Memory B cell (primary cell): Measurements from ENCODE around the gene SDS.

Source experiments
- ATAC-seq: fragments of 150-1000 bp; cut with Tn5 transposase; 2 replicates; pipeline ENCODE4 v1.10.0; 2021; ENCODE audit warnings: low read depth, mild to moderate bottlenecking, moderate library complexity
- DNase-seq, 2 donors: peaks; one replicate each; pipeline ENCODE4 v3.0.0; 2022; ENCODE audit warnings: low spot score in 2 of 2
- H3K27ac Mint-ChIP-seq: one replicate; pipeline ENCODE4 v1.8.0; 2022; ENCODE audit warnings: mild to moderate bottlenecking, moderate library complexity, mixed read lengths
- H3K27me3 Mint-ChIP-seq: one replicate; pipeline ENCODE4 v1.8.0; 2022; ENCODE audit warnings: mixed read lengths
- H3K36me3 Mint-ChIP-seq: one replicate; pipeline ENCODE4 v1.8.0; 2022; ENCODE audit warnings: mild to moderate bottlenecking, mixed read lengths
- H3K4me1 Mint-ChIP-seq: one replicate; pipeline ENCODE4 v1.8.0; 2022; ENCODE audit warnings: mixed read lengths
- H3K4me3 Mint-ChIP-seq: one replicate; pipeline ENCODE4 v1.8.0; 2022; ENCODE audit warnings: mild to moderate bottlenecking, moderate library complexity, mixed read lengths
- H3K9me3 Mint-ChIP-seq: one replicate; pipeline ENCODE4 v1.8.0; 2022; ENCODE audit warnings: mixed read lengths

The SDS gene

DNA sequence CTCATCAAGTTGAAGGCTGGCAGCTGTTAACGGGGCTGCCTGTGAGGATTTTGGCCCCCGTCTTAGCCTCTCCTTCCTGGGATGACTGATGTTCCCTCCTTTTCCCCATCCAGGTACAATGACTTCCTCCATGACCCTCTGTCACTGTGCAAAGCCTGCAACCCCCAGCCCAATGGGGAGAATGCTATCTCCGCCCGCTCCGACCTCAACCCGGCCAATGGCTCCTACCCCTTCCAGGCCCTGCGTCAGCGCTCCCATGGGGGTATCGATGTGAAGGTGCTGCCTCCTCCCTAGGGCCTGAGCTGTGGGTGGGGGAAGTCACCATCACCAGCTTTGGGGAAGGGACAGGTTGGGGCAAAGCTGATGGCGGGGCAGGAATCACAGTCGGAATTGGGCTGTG is 16.1 kb downstream of the SDS start:
- DNase-seq (no peak), ATAC-seq (no peak)
- H3K9me3 Mint-ChIP-seq = no peaks in the 10 kb centered on the region
- H3K27ac Mint-ChIP-seq = no peak overlapping the region
- H3K27me3 Mint-ChIP-seq = no peaks in the 10 kb centered on the region
- H3K4me3 Mint-ChIP-seq = no peak overlapping the region
- H3K36me3 Mint-ChIP-seq = peaks cover 18% of the 10 kb centered on the region
- no peaks in the 10 kb centered on the region for H3K4me1 Mint-ChIP-seq

DNA sequence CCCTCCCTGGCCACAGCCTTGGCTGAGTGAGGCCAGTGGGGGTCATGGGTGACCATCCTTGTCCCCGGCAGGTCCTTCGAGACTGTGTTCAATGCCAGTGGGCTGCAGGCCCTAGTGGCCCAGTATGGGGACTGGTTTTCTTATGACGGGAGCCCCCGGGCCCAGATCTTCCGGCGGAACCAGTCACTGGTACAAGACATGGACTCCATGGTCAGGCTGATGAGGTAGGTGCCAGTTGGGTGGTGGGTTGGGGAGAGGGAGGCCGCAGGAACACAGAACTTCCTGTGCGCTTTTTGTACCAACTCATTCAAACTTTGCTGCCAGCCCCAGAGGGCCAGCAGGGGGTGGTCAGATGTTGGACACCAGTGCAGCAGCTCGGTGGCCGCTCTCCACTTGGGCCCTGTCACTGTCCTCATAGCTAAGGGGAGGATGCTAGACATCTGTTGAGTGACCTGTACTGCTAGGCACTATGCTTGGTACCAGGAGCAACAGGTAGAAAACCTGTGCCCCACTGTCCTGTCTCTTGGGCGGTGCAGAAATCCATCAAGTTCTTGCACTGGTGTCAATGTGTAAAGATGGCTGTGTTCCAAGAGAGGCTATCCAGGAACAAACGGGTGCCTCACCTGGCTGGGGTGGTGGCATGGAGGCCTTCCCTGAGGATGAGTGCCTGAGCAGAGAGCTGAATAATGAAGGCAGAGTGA is 16.7 kb downstream of the SDS start:
- H3K4me3 Mint-ChIP-seq = no peak overlapping the region
- H3K27me3 Mint-ChIP-seq = no peaks in the 10 kb centered on the region
- no peak for ATAC-seq
- no peaks in the 10 kb centered on the region for H3K4me1 Mint-ChIP-seq
- no peak for DNase-seq
- no peaks in the 10 kb centered on the region for H3K9me3 Mint-ChIP-seq
- H3K36me3 Mint-ChIP-seq = peaks cover 18% of the 10 kb centered on the region
- no peak overlapping the region for H3K27ac Mint-ChIP-seq

DNA sequence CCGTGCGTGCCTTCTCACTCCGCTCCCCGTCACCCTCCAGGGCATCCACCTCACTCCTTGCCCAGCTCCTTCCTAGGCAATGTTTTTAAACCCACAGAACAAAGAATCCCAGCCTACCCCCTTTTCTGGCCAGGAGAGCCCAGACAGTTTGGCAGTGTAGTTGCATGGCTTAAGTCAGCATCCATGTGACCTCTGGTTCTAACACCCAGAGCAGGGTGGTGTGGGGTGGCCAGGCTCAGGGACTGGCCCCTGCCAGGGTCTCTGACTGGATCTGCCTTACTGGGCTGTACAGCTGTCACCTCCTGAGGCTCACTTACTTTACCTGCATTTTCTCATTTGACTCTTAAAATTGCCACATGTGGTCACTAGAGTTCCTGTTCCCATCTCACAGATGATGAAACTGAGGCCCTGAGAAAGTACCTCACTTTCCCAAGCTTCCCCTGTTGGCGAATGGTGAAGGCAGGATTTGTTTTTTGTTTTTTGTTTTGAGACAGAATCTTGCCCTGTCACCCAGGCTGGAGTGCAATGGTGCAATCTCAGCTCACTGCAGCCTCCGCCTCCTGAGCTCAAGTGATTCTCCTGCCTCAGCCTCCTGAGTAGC is 18.3 kb downstream of the SDS start:
- Mint-ChIP-seq H3K27ac (no peak overlapping the region), H3K9me3 (no peaks in the 10 kb centered on the region), H3K36me3 (peaks cover 20% of the 10 kb centered on the region), H3K4me1 (no peaks in the 10 kb centered on the region), H3K27me3 (no peaks in the 10 kb centered on the region), H3K4me3 (no peak overlapping the region)
- DNase-seq (no peak), ATAC-seq (no peak)

DNA sequence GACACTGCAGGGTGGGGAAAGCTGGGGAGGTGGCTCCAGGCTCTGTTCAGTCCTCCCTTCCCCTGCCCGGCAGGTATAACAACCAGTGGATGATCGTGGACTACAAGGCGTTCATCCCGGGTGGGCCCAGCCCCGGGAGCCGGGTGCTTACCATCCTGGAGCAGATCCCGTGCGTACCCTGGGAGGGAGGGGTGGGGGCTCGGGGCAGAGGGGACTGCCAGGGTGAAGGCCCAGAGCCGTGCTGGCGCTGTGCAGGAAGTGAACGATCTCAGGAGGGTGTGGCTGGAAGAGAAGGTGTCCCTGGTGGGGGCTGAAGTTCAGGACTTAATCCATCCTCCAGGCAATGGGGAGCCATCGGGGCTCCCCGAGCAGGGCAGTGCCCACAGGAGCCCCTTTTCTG is 18.9 kb downstream of the SDS start:
- no peaks in the 10 kb centered on the region for H3K27me3 Mint-ChIP-seq
- no peak for DNase-seq
- H3K27ac Mint-ChIP-seq = no peak overlapping the region
- H3K9me3 Mint-ChIP-seq = no peaks in the 10 kb centered on the region
- no peak for ATAC-seq
- no peaks in the 10 kb centered on the region for H3K4me1 Mint-ChIP-seq
- H3K36me3 Mint-ChIP-seq = peaks cover 21% of the 10 kb centered on the region
- no peak overlapping the region for H3K4me3 Mint-ChIP-seq

DNA sequence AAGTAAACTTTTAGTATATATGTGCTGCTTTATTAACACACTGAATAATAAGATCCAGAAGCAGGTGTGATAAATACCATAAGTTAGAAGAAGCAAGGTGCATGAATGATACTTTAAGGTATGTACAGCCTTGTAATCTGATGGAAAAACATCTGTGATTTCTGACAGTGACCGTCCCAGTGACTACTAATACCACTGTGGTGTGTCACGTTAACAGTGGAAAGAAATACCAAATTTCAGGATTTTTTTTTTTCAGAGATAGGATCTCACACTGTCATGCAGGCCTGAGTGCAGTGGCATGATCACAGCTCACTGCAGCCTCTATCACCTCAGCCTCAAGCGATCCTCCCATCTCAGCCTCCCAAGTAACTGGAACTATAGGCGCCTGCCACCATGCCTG is 21.5 kb downstream of the SDS start:
- no peak for DNase-seq
- Mint-ChIP-seq H3K4me1 (no peaks in the 10 kb centered on the region), H3K27ac (no peak overlapping the region), H3K4me3 (no peak overlapping the region), H3K27me3 (no peaks in the 10 kb centered on the region), H3K9me3 (no peaks in the 10 kb centered on the region), H3K36me3 (peaks cover 21% of the 10 kb centered on the region)
- ATAC-seq = no peak

DNA sequence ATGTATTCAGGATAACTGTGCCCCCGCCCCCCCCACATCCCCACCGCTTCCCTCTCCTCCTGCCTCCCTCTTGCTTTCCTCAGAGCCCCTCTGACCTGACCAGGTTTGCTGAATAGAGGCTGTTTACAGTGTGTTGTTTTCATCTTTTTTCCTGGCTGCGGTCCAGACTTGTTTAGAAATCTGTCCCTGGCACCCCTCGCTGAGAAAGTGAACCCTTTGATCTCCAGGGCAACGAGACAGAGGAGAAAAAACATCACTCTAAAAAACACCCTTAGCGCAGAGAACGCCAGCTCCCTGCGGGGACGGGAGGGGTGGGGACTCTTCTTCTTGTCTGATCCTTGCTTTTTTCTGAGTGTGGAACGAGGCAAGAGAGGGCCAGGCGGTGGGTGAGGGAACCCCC is 22.5 kb downstream of the SDS start:
- no peak overlapping the region for H3K4me3 Mint-ChIP-seq
- ATAC-seq (no peak), DNase-seq (no peak)
- H3K36me3 Mint-ChIP-seq = peaks cover 21% of the 10 kb centered on the region
- no peaks in the 10 kb centered on the region for H3K27me3 Mint-ChIP-seq
- H3K4me1 Mint-ChIP-seq = no peaks in the 10 kb centered on the region
- H3K9me3 Mint-ChIP-seq = no peaks in the 10 kb centered on the region
- H3K27ac Mint-ChIP-seq = no peak overlapping the region

DNA sequence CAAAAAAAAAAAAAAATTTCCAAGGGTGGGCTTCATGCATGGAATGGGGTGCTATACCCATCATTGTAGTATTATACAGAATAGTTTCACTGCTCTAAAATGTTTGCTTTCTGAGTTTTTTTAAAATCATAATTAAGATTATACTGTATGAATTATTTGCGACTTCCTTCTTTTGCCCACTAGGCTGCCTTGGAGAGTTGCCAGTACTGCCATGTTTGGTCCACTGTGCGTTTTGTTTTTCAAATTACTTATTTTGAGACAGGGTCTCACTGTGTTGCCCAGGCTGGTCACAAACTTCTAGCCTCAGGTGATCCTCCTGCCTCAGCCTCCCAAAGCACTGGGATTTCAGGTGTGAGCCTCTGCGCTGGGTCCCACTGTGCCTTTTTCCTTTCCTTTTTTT is 25.4 kb downstream of the SDS start:
- H3K27me3 Mint-ChIP-seq = no peaks in the 10 kb centered on the region
- ATAC-seq (no peak), DNase-seq (no peak)
- no peaks in the 10 kb centered on the region for H3K4me1 Mint-ChIP-seq
- H3K4me3 Mint-ChIP-seq = no peak overlapping the region
- H3K9me3 Mint-ChIP-seq = no peaks in the 10 kb centered on the region
- H3K36me3 Mint-ChIP-seq = peaks cover 30% of the 10 kb centered on the region
- no peak overlapping the region for H3K27ac Mint-ChIP-seq

DNA sequence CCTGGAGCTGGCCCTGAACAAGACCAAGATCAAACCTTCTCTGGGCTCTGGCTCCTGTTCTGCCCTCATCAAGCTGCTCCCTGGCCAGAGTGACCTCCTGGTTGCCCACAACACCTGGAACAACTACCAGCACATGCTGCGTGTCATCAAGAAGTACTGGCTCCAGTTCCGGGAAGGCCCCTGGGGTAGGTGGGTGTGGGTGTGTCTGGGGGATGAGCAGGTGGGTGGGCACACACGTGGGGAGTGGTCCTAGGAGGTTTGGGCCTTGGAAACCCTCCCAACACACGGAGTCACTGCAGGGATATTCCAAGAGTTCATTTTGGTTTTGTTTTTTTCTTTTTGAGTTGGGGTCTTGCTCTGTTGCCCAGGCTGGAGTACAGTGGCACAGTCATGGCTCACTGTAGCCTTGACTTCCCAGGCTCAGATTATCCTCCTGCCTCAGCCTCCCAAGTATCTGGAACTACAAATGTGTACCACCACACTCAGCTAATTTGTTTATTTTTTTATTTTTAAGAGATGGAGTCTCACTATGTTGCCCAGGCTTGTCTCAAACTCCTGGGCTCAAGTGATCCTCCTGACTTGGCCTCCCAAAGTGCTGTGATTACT is 28.8 kb downstream of the SDS start:
- no peaks in the 10 kb centered on the region for H3K9me3 Mint-ChIP-seq
- no peak for ATAC-seq
- no peak for DNase-seq
- no peaks in the 10 kb centered on the region for H3K27me3 Mint-ChIP-seq
- H3K27ac Mint-ChIP-seq = no peak overlapping the region
- peaks cover 32% of the 10 kb centered on the region for H3K36me3 Mint-ChIP-seq
- peaks cover 8% of the 10 kb centered on the region for H3K4me1 Mint-ChIP-seq
- no peak overlapping the region for H3K4me3 Mint-ChIP-seq

DNA sequence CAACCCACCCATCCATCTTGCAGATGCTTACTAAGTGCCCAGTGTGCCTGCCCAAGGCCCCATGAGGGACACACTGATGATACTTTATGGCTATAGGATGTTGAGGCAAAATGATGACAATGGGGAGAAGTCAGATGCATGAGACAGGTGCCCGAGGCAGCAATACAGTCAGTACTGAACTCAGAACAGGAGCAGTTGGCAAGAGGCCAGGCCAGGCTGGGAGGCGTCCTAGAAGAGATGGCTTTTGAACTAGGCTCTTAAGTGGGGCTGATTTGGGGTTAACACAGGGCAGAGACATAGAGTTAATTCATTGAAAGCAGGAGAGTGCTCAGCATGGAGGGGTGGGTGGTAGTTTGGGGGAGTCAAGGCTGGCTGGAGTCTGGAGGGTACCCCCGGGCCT is 29.7 kb downstream of the SDS start:
- peaks cover 30% of the 10 kb centered on the region for H3K36me3 Mint-ChIP-seq
- ATAC-seq (no peak), DNase-seq (no peak)
- H3K27ac Mint-ChIP-seq = no peak overlapping the region
- no peak overlapping the region for H3K4me3 Mint-ChIP-seq
- no peaks in the 10 kb centered on the region for H3K9me3 Mint-ChIP-seq
- no peaks in the 10 kb centered on the region for H3K27me3 Mint-ChIP-seq
- H3K4me1 Mint-ChIP-seq = peaks cover 8% of the 10 kb centered on the region

DNA sequence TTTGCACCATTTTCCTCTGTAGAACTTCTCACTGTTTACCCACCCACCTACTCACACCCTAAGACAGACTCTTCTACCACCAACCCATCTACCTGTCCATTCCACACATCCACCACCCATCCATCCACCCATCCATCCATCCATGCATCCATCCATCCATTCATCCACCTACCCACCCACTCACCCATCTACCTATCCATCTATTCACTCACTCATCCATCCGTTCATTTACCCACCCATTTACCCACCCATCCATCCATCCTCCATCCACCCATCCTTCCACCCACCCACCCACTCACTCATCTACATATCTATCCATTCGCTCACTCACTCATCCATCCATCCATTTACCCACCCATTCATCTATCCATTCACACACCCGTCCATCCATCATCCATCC is 30.2 kb downstream of the SDS start:
- Mint-ChIP-seq H3K4me1 (peaks cover 8% of the 10 kb centered on the region), H3K36me3 (peaks cover 30% of the 10 kb centered on the region), H3K9me3 (no peaks in the 10 kb centered on the region), H3K4me3 (no peak overlapping the region), H3K27me3 (no peaks in the 10 kb centered on the region), H3K27ac (no peak overlapping the region)
- DNase-seq = no peak
- ATAC-seq = no peak

DNA sequence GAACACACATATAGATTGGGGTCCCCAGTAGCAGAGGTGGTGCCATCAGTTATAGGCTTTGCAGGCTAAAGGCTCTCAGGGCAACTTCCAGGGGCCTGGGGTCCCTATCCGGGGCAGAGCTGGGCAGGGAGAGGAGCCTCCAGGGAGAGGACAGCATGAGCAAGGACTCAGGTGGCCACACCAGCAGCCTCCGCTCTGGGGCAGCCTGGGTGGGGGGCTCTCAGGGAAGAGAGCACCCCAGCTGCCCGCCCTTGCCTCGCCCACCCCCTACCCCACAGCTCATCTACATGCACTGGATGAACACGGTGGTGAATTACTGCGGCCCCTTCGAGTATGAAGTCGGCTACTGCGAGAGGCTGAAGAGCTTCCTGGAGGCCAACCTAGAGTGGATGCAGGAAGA is 31.3 kb downstream of the SDS start:
- Mint-ChIP-seq H3K27ac (no peak overlapping the region), H3K9me3 (no peaks in the 10 kb centered on the region), H3K4me1 (peaks cover 8% of the 10 kb centered on the region), H3K36me3 (peaks cover 27% of the 10 kb centered on the region), H3K27me3 (no peaks in the 10 kb centered on the region), H3K4me3 (no peak overlapping the region)
- ATAC-seq (no peak), DNase-seq (no peak)

DNA sequence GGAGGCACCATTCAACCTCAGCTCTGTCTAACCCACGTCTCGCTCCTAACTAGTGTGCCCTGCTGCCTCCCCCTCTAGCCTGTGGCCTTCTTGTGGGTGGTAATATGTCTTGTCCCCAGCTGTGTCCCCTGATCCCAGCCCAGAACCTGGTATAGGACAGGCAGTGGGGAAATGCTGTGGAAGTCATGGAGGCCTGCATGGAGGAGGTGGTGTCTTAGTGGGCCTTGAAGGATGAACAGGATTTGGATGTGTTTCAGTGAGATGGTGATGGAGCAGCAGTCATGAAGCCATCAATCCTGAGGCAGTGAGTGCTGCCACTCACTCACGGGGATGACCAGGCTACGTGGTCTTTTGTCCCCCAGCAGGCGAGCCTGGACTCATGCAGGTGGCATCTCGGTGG is 31.9 kb downstream of the SDS start:
- H3K27ac Mint-ChIP-seq = no peak overlapping the region

DNA sequence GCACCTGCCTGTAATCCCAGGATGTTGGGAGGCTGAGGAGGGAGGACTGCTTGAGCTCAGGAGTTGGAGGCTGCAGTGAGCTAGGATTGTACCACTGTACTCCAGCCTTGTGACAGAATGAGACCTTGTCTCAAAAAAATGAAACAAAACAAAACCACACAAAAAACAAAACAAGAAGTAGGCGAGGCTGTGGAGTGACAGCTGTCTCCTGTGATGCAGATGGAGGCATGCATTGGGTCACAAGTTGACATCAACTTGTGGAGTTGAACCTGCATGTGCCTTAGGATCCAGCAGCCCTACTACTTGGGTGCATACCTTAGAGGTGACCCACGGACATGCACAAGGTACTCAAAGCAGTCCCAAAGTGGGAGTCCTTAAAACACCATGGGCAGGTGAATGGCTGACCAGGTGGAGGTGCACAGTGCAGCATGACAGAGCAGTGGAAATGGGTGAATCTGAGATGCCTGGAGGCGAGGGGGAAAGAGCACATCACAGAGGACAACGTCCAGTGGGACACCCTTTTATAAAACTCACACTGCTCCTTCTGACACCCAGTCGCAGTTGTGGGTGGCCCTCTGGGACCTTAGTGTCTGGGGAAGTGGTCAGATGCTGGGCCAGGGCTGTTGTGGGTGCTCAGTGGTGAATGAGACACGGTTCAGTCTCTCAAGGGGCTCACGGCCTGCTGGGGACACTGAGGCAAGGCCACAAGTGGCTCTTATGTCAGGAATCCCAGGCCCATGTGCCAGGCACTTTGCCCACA is 32.6 kb downstream of the SDS start:
- Mint-ChIP-seq H3K36me3 (peaks cover 26% of the 10 kb centered on the region), H3K4me3 (no peak overlapping the region), H3K9me3 (no peaks in the 10 kb centered on the region), H3K27me3 (no peaks in the 10 kb centered on the region), H3K4me1 (peaks cover 8% of the 10 kb centered on the region), H3K27ac (no peak overlapping the region)
- no peak for DNase-seq
- ATAC-seq = peak; percentile 38

More for the DNA sequence above, 31.9 kb downstream of the SDS start:
- H3K36me3 Mint-ChIP-seq = peaks cover 25% of the 10 kb centered on the region
- no peak for ATAC-seq
- H3K9me3 Mint-ChIP-seq = no peaks in the 10 kb centered on the region
- H3K27me3 Mint-ChIP-seq = no peaks in the 10 kb centered on the region
- DNase-seq = no peak
- H3K4me3 Mint-ChIP-seq = no peak overlapping the region
- H3K4me1 Mint-ChIP-seq = peaks cover 8% of the 10 kb centered on the region

DNA sequence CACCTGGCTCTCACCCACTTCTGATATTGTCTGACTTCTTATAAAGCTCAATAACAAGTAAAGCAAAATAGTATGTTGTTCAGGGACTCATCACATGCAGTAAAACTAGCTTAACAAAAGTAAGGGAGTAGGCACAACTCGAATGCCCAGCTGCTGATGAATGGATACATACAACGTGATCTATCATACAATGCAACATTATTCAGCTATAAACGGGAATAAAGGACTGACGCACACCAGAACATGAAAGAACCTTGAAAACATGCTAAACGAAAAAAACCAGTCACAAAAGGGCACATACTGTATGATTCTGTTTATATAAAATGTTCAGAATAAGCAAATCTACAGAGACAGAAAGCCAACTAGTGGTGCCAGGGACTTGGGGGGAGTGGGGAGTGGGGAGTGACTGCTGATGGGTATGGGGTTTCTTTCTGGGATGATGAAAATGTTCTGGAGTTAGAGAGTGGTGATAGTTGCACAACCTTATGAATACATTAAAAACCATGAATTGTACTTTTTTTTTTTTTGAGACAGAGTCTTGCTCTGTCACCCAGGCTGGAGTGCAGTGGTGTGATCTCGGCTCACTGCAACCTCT is 34.2 kb downstream of the SDS start:
- peaks cover 24% of the 10 kb centered on the region for H3K36me3 Mint-ChIP-seq
- no peaks in the 10 kb centered on the region for H3K27me3 Mint-ChIP-seq
- ATAC-seq (no peak), DNase-seq (no peak)
- peaks cover 8% of the 10 kb centered on the region for H3K4me1 Mint-ChIP-seq
- no peak overlapping the region for H3K4me3 Mint-ChIP-seq
- no peak overlapping the region for H3K27ac Mint-ChIP-seq
- H3K9me3 Mint-ChIP-seq = no peaks in the 10 kb centered on the region
